B cell (primary cell): ENCODE data around the gene MYCL. TPM values are rescaled to one million over a fixed set of nuclear protein-coding genes. Genes with fewer than 3 reads are reported as not detected.

Experiments used
- ATAC-seq: fragments of 200-7000 bp; cut with Tn5 transposase; one replicate; pipeline ENCODE4 v1.10.0; 2021; ENCODE audit warnings: low read depth, mild to moderate bottlenecking, moderate number of reproducible peaks, moderate library complexity
- CTCF ChIA-PET: fragments of 350-600 bp; sonication (Branson Sonifier 250); formaldehyde crosslinking; loops from one replicate; lab custom pipeline; 2021; ENCODE audit warnings: antibody characterized with exemption, inconsistent platforms; lab: Charles Lee
- POLR2A ChIA-PET: fragments of 350-600 bp; sonication (Branson Sonifier 250); formaldehyde crosslinking; loops from one replicate; lab custom pipeline; 2021; ENCODE audit warnings: antibody characterized with exemption; lab: Charles Lee
- DNase-seq: peaks from one replicate; pipeline ENCODE4 v3.0.0; 2013
- H2AFZ ChIP-seq: 2 replicates; pipeline ENCODE4 v1.6.1; 2012; ENCODE audit warnings: mild to moderate bottlenecking, low read depth, low read length; ENCODE audit not compliant: insufficient read depth, poor library complexity, severe bottlenecking
- H3K27ac ChIP-seq, 2 donors: 1 replicate in 1 of 2; 2 replicates in 1 of 2; pipeline ENCODE4 v1.5.1; 2012 to 2013; ENCODE audit warnings: low read length in 2 of 2, mild to moderate bottlenecking in 2 of 2, moderate library complexity in 1 of 2
- H3K27me3 ChIP-seq, 4 experiments: fragments of 200-600 bp in 1 of 4; sonication (generic) in 1 of 4; replicated peaks in 1 of 4; 1 replicate in 2 of 4; 2 replicates in 2 of 4; pipeline versions ENCODE4 v1.6.1 to v1.7.0; 2013 to 2016; ENCODE audit warnings: low read length in 3 of 4, mild to moderate bottlenecking in 2 of 4, mixed read lengths in 1 of 4, moderate library complexity in 1 of 4; ENCODE audit not compliant: insufficient read depth in 4 of 4, control insufficient read depth in 3 of 4; ENCODE audit errors: control extremely low read depth in 1 of 4
- H3K36me3 ChIP-seq, 2 experiments: replicated peaks in 1 of 2; 1 replicate in 1 of 2; 2 replicates in 1 of 2; pipeline versions ENCODE4 v1.6.1 to v1.7.1; 2013; ENCODE audit warnings: low read length in 1 of 2; ENCODE audit not compliant: insufficient read depth in 2 of 2, control insufficient read depth in 1 of 2; ENCODE audit errors: control extremely low read depth in 1 of 2, extremely low read depth in 1 of 2
- H3K4me1 ChIP-seq, 2 donors: fragments of 200-600 bp in 1 of 2; sonication (generic) in 1 of 2; 1 replicate in 1 of 2; 2 replicates in 1 of 2; pipeline versions ENCODE4 v1.5.1 to v1.6.1; 2013 to 2017; ENCODE audit warnings: low read length in 2 of 2; ENCODE audit not compliant: control insufficient read depth in 2 of 2, insufficient read depth in 2 of 2
- H3K4me2 ChIP-seq: replicated peaks from 2 replicates; pipeline ENCODE3; 2012; ENCODE audit warnings: mild to moderate bottlenecking, low read depth, low read length; ENCODE audit not compliant: poor library complexity, severe bottlenecking
- H3K4me3 ChIP-seq, 5 experiments: fragments of 200-600 bp in 1 of 5; sonication (generic) in 1 of 5; 1 replicate in 3 of 5; 2 replicates in 2 of 5; pipeline versions ENCODE4 v1.5.1 to v1.7.0; 2011 to 2016; ENCODE audit warnings: low read length in 4 of 5, mild to moderate bottlenecking in 4 of 5, low read depth in 2 of 5, control low read depth in 1 of 5, moderate library complexity in 1 of 5; ENCODE audit not compliant: insufficient read depth in 1 of 5; ENCODE audit errors: control extremely low read depth in 1 of 5, extremely low read depth in 1 of 5
- H3K79me2 ChIP-seq: fragments of 200-600 bp; sonication (generic); one replicate; pipeline ENCODE4 v1.6.0; 2016; ENCODE audit warnings: low read length; ENCODE audit not compliant: control insufficient read depth, insufficient read depth
- H3K9ac ChIP-seq: fragments of 200-600 bp; sonication (generic); 2 replicates; pipeline ENCODE4 v1.6.1; 2017; ENCODE audit warnings: mild to moderate bottlenecking, low read length, moderate library complexity
- H3K9me3 ChIP-seq, 3 donors: one replicate each; pipeline versions ENCODE4 v1.6.1 to v1.7.1; 2013; ENCODE audit warnings: low read length in 2 of 3; ENCODE audit not compliant: control insufficient read depth in 2 of 3, insufficient read depth in 1 of 3; ENCODE audit errors: control extremely low read depth in 1 of 3
- H4K20me1 ChIP-seq: 2 replicates; pipeline ENCODE4 v1.6.0; 2012; ENCODE audit warnings: mild to moderate bottlenecking, low read length; ENCODE audit not compliant: insufficient read depth, control insufficient read depth, poor library complexity, severe bottlenecking
- H3K27ac Mint-ChIP-seq: one replicate; pipeline ENCODE4 v1.8.0; 2021; ENCODE audit warnings: mixed read lengths
- H3K27me3 Mint-ChIP-seq: one replicate; pipeline ENCODE4 v1.8.0; 2021; ENCODE audit warnings: mixed read lengths
- H3K4me1 Mint-ChIP-seq: one replicate; pipeline ENCODE4 v1.8.0; 2021; ENCODE audit warnings: mixed read lengths
- H3K4me3 Mint-ChIP-seq: one replicate; pipeline ENCODE4 v1.8.0; 2021; ENCODE audit warnings: mixed read lengths
- H3K9me3 Mint-ChIP-seq: one replicate; pipeline ENCODE4 v1.8.0; 2022; ENCODE audit warnings: mixed read lengths; ENCODE audit not compliant: insufficient read depth
- EZH2 ChIP-seq: IDR thresholded peaks from 2 replicates; pipeline ENCODE4 v1.6.1; 2012; ENCODE audit warnings: borderline replicate concordance, low read depth, mild to moderate bottlenecking, moderate library complexity, low read length; ENCODE audit not compliant: insufficient read depth, poor library complexity, severe bottlenecking
- WGBS: methylation state at CpG from one replicate; pipeline ENCODE4 v1.1.5; 2013; ENCODE audit warnings: missing lambda C conversion rate; ENCODE audit not compliant: insufficient coverage; 5-methylcytosine and 5-hydroxymethylcytosine counted together
- intact Hi-C: fragments of 100-400 bp; cut with micrococcal nuclease; formaldehyde crosslinking; loops from one replicate; pipeline ENCODE4 v1.10.0; 2022
- polyA plus RNA-seq: library from polyadenylated mRNA; depleted of rRNA; stranded (reverse); fragments of >200 nt; gene quantifications from 2 replicates; pipeline ENCODE4 v1.2.3, GENCODE V29; 2012
- total RNA-seq, 2 donors: library from RNA; stranded (reverse); fragments of 120-200 nt in 1 of 2; gene quantifications; 1 replicate in 1 of 2; 2 replicates in 1 of 2; pipeline versions ENCODE4 v1.2.3 to v1.2.4, GENCODE V29; 2013 to 2022
- TF ChIP-seq, protein P1 (sequence below): fragments of 200-600 bp; IDR thresholded peaks from one replicate; pipeline ENCODE4 v1.8.0; 2022; ENCODE audit warnings: antibody characterized with exemption, mild to moderate bottlenecking

Gene MYCL
- total and polyA plus RNA-seq, 2 donors (not counting 1 experiment from before 2014, with no cell fraction given): 0.03 to 0.62 TPM

DNA sequence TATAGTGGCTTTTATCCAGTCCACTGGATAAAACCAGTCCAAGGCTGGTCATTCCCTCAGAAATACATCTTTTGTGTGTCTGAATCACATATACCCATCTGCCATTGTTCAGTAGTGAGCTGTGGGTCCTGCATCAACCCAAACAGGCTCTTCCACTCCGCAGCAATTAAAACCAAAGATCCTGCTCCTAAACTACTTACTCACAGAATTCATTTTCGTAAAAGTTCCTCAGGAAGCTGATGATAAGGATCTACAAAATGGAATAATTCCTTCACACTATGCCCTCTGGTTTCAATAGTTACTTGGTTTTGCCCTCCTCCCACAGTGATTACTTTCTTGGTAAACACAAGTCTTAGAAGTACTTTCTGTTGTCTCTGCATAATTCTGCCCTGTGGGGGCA, 48.2 kb upstream of the MYCL start:
- H3K9ac ChIP-seq: no peak overlapping the region
- no peak for ATAC-seq
- peaks cover 9 to 17% of the 10 kb centered on the region in 2 donors for H3K4me1 ChIP-seq
- no peak overlapping the region for H3K4me3 ChIP-seq
- no peak overlapping the region for H3K27ac ChIP-seq
- CTCF ChIA-PET: interaction anchor here (0.8 kb wide), 1 partner anchor 133 kb away, joined by 3 read pairs; no protein-coding TSS in a partner anchor
- no peaks in the 10 kb centered on the region for H3K27me3 ChIP-seq
- no peaks in the 10 kb centered on the region for H3K36me3 ChIP-seq
- H3K9me3 Mint-ChIP-seq: no peaks in the 10 kb centered on the region
- H3K4me3 Mint-ChIP-seq: no peak overlapping the region
- peaks cover 20% of the 10 kb centered on the region for H3K4me1 Mint-ChIP-seq
- TF ChIP-seq EZH2: no peak
- TF ChIP-seq, protein P1, sequence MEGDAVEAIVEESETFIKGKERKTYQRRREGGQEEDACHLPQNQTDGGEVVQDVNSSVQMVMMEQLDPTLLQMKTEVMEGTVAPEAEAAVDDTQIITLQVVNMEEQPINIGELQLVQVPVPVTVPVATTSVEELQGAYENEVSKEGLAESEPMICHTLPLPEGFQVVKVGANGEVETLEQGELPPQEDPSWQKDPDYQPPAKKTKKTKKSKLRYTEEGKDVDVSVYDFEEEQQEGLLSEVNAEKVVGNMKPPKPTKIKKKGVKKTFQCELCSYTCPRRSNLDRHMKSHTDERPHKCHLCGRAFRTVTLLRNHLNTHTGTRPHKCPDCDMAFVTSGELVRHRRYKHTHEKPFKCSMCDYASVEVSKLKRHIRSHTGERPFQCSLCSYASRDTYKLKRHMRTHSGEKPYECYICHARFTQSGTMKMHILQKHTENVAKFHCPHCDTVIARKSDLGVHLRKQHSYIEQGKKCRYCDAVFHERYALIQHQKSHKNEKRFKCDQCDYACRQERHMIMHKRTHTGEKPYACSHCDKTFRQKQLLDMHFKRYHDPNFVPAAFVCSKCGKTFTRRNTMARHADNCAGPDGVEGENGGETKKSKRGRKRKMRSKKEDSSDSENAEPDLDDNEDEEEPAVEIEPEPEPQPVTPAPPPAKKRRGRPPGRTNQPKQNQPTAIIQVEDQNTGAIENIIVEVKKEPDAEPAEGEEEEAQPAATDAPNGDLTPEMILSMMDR: no peak
- no peaks in the 10 kb centered on the region for H3K9me3 ChIP-seq
- H3K27me3 Mint-ChIP-seq: peaks cover 2% of the 10 kb centered on the region
- intact Hi-C loops: no loop called here
- H3K4me2 ChIP-seq: no peak overlapping the region
- H3K27ac Mint-ChIP-seq: no peak overlapping the region
- no peaks in the 10 kb centered on the region for H3K79me2 ChIP-seq
- 80% methylated on average over 1 of the region's 2 CpGs for WGBS
- H2AFZ ChIP-seq: no peak overlapping the region
- no peaks in the 10 kb centered on the region for H4K20me1 ChIP-seq
- POLR2A ChIA-PET: no interaction called here
- DNase-seq: no peak

- 92% methylated on average over 2 of the region's 4 CpGs for WGBS
- Histone ChIP-seq H3K4me1 (peaks cover 9 to 12% of the 10 kb centered on the region in 2 donors), H3K27me3 (no peaks in the 10 kb centered on the region), H2AFZ (no peak overlapping the region), H3K79me2 (no peaks in the 10 kb centered on the region), H3K4me3 (no peak overlapping the region), H4K20me1 (no peaks in the 10 kb centered on the region), H3K36me3 (no peaks in the 10 kb centered on the region), H3K9ac (no peak overlapping the region), H3K9me3 (no peaks in the 10 kb centered on the region), H3K27ac (no peak overlapping the region), H3K4me2 (no peak overlapping the region)
- Mint-ChIP-seq H3K4me1 (peaks cover 11% of the 10 kb centered on the region), H3K9me3 (no peaks in the 10 kb centered on the region), H3K27ac (no peak overlapping the region), H3K27me3 (peaks cover 6% of the 10 kb centered on the region), H3K4me3 (no peak overlapping the region)
- no peak for ATAC-seq
- POLR2A ChIA-PET: no interaction called here
- no peak for DNase-seq
- CTCF ChIA-PET: interaction anchor here (0.9 to 1.2 kb wide), 3 partner anchors 26 to 130 kb away, joined by 3 to 4 read pairs (median 3); no protein-coding TSS in a partner anchor
- TF ChIP-seq EZH2: no peak
- TF ChIP-seq, protein P1: no peak
- intact Hi-C loops: no loop called here
Observed at GRCh38 chr1:39947260-39947659, 45.5 kb upstream of the MYCL start.
